Limb (tissue), 2 donors: ENCODE measurements around the gene KCNQ1.

Experiments used
- DNase-seq, 2 donors: peaks; one replicate each; pipeline ENCODE4 v3.0.0-alpha.2; 2016; ENCODE audit errors: extremely low spot score in 2 of 2

Gene KCNQ1, protein sequence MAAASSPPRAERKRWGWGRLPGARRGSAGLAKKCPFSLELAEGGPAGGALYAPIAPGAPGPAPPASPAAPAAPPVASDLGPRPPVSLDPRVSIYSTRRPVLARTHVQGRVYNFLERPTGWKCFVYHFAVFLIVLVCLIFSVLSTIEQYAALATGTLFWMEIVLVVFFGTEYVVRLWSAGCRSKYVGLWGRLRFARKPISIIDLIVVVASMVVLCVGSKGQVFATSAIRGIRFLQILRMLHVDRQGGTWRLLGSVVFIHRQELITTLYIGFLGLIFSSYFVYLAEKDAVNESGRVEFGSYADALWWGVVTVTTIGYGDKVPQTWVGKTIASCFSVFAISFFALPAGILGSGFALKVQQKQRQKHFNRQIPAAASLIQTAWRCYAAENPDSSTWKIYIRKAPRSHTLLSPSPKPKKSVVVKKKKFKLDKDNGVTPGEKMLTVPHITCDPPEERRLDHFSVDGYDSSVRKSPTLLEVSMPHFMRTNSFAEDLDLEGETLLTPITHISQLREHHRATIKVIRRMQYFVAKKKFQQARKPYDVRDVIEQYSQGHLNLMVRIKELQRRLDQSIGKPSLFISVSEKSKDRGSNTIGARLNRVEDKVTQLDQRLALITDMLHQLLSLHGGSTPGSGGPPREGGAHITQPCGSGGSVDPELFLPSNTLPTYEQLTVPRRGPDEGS

DNA sequence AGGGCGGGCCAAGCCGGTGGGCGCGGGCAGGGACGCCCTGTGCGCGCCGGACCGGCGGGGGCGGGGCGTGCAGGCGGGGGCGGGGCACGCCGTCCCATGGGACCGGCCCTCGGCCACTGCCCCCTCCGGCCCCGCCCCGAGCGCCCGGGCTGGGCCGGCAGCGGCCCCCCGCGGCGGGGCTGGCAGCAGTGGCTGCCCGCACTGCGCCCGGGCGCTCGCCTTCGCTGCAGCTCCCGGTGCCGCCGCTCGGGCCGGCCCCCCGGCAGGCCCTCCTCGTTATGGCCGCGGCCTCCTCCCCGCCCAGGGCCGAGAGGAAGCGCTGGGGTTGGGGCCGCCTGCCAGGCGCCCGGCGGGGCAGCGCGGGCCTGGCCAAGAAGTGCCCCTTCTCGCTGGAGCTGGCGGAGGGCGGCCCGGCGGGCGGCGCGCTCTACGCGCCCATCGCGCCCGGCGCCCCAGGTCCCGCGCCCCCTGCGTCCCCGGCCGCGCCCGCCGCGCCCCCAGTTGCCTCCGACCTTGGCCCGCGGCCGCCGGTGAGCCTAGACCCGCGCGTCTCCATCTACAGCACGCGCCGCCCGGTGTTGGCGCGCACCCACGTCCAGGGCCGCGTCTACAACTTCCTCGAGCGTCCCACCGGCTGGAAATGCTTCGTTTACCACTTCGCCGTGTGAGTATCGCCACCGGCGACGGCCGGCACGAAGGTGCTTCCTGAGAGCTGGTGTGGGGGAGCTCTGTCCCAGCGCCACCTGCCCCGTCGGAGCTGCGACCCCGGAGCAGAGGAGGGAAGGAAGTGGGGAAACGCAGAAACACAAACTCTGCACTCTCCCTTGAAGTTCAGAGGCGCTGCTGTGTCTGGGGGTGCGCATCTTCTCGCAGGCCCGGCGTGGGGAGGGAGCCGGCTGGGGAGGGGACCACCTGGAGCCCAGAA is at the start of gene KCNQ1:
KCNQ1 (plus strand) TSS at position 188 of the 925 bp plus-strand sequence; CDS start at position 279, 91 bp downstream.
- DNase-seq, result no peak

DNA sequence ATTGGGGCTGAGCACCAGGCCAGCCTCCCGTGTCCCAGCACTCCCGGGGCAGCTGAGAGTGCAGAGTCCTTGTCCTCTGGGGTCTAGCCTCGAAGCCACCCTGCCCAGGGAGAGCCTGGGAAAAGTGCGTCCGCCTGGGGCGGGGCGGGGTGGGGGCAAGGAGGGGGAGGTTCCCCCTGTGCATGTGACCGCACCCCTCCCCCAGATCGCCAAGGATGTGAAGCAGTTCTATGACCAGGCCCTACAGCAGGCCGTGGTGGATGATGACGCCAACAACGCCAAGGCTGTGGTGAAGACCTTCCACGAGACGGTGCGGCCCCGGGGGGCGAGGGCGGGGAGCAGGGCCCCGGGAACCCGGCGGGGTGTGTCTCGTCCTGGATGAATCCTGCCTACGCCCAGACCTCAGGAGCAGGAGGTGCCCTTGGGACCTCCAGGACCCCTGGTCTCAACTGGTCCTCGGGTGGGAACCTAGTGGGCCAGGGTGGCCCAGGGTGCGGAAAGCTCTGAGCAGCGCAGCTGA is 49.5 kb upstream of the KCNQ1 start:
- no peak for DNase-seq

DNA sequence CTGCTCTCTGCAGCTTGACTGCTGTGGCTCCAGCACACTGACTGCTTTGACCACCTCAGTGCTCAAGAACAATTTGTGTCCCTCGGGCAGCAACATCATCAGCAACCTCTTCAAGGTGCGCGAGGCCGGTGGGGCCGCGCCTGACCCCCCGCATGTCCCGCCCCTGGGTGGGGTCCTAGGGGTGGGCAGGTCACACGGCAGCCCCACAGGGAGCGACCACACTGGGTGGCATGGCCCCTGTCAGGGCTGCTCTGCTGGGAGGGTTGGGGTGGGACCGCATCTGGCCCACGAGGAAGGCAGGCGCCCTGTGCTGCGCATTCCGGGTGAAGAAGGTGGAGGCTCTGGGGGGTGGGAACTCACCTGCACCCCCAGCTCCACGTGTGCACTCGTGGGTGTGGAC is 49.0 kb upstream of the KCNQ1 start:
- DNase-seq, result no peak

DNA sequence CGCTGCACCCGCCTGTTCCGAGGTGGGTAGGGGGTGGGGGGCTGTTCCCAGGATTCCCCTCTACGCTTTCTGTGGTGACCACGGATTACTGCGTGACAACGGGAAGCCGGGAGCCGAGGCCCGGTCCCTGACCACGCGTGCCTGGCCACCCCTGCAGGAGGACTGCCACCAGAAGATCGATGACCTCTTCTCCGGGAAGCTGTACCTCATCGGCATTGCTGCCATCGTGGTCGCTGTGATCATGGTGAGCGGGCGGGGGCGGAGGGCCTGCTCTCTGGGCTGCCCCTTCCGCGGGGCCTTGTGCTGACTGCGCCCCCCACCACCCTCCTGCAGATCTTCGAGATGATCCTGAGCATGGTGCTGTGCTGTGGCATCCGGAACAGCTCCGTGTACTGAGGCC is 48.3 kb upstream of the KCNQ1 start:
- DNase-seq, result no peak

DNA sequence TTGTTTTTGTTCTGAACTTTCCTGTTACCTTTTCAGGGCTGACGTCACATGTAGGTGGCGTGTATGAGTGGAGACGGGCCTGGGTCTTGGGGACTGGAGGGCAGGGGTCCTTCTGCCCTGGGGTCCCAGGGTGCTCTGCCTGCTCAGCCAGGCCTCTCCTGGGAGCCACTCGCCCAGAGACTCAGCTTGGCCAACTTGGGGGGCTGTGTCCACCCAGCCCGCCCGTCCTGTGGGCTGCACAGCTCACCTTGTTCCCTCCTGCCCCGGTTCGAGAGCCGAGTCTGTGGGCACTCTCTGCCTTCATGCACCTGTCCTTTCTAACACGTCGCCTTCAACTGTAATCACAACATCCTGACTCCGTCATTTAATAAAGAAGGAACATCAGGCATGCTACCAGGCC is 47.8 kb upstream of the KCNQ1 start:
- no peak for DNase-seq

DNA sequence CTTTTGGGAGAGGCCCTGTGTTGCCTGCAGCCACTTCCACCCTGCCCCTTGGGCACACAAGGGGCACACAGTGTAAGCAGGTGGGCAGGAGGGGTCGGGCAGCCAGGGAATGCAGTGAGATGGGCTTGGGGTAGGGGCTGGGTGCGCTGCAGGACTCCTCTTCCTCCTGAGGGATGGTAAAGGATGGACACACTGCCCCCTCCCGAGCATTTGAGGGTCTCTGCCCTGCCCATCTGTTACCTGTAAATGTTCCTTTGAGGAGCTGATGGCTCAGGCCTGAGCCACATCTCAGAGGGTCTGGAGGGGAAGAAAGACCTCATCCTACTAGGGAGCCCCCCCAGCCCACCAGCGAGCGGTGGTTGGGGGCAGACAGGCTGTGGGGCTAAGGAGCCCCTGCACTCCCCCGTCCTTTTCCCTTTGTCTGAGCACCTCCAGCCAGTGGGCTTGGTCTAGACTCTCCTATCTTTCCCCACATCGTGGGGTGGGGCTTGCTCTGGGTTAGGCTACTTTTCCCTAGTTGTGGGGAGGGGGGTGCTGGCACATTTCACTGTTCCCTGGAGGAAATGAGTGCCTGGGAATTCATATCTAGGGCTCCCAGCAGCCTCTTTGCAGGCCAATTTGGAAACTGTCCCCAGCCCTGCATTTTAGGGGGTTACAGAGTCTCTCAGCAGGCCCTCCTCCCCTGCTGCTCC is 46.0 kb upstream of the KCNQ1 start:
- DNase-seq, result no peak

DNA sequence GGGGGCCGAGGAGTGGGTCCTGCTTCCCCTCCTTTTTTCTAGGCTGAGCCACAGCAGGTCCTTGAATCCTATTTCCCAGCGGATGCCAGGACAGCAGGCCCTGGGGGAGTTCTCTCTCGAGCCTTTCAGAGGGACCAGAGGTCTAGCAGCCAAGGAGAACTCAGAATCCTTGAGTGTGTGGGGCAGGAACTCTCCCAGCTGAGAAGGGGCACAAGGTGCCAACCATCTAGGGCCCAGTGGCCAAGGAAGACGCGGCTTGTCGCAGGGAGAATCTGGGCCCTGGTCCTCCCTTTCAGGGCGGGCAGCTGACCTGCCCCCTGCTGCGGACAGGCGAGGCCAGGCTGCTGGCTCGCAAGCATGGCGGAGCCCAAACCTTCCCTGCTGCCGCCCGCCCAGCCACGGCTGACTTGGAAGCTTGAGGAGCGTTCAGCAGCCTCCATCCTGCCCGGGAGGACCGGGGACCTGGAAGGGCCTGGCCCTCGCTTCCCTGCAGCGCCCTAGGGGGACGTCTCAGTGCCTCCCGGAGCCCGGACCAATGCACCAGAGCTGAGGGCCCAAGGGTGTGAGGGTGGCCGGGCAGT is 45.2 kb upstream of the KCNQ1 start:
- DNase-seq, result no peak

DNA sequence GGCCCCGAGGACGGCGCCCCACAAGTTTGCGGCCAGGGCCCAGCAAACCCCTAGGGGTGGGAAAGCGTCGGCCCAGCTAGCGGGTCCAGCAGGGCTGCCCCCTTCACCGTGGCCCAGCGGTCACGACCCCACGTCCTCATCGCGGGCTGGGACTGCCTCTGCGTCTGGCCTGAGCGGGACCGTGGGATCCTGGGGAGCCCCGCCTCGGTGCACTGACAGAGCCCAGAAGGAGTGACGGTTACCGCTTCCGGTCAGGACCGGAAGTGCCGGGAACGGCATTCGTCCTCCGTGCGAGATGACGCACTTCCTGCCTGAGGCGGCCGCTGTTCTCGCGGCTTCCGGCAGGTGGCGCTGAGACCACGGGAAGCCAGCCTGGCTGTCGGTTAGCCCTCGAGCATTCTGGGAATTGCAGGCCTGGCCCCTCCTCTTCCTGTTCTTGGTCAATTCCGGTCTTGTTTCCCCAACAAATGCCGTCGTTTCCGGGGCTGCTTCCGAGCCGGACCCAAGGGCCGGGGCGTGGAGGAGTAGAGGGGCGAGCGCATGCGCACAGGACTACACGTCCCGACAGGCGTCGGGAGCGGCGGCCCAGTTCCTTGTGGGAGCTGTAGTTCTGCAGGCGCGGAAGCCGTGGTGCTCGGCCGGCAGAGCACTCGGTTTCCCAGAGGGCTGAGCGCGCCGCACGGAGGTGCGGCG is 44.6 kb upstream of the KCNQ1 start, which contains the start of gene TSSC4:
TSSC4 (plus strand) TSS at position 682 of the 693 bp plus-strand sequence. CDS start 1,884 bp downstream, outside the sequence.
- peak; percentile 100 for DNase-seq

DNA sequence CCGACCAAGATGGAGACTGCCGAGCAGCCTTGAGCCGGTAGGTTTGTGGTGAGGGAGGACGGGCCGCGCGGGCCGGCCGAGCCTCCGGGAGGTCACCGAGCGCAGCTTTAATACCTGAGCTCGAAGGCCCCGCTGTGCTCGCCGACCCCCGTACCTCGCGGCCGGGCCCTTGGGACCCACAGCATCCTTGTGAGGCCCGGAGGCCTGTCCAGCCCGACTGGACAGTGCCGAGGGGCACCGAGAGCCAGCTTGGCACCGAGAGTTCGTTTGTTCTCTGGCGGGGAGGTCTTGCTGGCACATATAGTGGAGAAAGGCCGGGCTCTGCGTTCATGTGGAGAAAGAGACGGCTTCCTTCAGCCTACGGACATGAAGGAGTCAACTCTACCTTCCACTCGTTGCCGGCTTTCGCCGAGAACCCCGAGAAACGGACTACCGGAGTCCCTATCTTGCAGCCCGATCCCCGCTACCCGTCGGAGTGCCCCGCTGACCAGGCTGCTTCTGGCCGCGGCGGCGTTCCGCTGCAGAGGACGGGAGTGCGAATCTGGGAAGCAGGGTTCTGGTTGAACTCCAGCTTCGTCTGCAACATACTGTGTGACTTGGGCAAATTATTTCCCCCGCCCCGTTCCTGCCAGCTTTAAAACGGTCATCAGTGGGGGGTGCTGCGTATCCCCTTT is 43.9 kb upstream of the KCNQ1 start:
- DNase-seq, result no peak

DNA sequence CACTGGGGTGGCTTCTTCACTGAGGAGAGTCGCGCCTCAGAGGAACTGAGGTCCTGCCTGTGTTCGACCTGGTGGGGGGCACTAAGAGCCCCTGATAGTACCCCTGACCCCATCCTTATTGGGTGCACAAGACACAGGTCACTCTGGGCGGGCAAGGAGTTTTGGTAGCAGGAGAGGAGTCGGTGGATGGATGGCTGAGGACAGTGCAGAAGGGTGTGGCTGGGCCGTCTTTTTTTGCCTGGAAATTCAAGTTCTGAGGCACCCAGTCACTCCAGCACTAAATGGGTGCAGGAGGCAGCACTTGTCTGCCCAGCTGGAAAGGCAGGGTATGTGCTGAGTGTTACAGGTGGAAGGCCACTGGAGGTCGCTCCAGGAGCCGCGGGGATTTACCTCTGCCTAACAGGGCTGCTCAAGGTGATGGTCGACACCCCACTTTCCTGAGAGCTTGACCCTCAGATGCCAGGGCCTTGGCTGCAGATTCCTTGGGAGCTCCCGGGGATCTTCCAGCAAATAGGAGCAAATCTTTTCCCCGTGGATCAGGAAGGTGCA is 43.3 kb upstream of the KCNQ1 start:
- no peak for DNase-seq

DNA sequence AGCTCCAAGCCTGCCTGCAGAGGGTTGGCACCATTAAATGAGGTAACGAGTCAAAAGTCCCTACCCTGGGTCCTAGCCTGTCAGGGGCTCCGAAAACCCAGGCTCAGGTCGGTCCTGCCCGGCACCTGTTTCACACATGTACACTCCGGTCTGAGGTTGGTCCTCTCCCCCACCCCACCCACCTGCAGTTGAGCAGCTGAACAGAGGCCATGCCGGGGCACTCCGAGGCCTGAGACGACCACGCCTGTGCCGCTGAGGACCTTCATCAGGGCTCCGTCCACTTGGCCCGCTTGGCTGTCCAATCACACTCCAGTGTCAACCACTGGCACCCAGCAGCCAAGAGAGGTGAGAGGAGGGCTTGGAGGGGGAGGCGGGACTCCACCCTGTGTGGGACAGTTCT is 42.7 kb upstream of the KCNQ1 start:
- DNase-seq, result no peak

DNA sequence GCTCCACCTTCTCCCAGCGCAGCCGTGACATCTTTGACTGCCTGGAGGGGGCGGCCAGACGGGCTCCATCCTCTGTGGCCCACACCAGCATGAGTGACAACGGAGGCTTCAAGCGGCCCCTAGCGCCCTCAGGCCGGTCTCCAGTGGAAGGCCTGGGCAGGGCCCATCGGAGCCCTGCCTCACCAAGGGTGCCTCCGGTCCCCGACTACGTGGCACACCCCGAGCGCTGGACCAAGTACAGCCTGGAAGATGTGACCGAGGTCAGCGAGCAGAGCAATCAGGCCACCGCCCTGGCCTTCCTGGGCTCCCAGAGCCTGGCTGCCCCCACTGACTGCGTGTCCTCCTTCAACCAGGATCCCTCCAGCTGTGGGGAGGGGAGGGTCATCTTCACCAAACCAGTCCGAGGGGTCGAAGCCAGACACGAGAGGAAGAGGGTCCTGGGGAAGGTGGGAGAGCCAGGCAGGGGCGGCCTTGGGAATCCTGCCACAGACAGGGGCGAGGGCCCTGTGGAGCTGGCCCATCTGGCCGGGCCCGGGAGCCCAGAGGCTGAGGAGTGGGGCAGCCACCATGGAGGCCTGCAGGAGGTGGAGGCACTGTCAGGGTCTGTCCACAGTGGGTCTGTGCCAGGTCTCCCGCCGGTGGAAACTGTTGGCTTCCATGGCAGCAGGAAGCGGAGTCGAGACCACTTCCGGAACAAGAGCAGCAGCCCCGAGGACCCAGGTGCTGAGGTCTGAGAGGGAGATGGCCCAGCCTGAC is 41.7 kb upstream of the KCNQ1 start:
- DNase-seq, result no peak

DNA sequence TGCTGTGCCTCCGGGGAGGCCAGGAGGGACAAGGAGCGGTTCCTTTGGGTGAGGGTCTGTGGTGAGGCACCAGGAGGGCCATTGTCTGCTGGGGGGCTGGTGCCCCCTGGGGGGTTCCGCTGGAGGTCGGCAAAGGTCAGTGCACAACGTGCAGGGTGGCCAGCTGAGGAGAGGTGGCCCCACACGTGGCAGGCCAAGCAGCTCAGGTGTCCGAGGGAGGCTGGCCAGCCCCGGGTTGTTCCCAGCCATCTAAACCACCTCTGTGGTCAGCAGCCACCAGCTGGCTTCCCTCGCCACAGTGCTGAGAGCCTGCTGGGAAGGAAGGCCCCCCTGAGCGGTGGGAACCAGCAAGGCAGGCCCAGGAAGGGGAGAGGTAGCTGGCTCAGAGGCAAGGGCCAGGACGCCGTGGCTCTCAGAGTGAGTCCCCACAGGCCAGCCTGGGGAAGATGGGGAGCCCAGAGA is 40.0 kb upstream of the KCNQ1 start:
- no peak for DNase-seq

DNA sequence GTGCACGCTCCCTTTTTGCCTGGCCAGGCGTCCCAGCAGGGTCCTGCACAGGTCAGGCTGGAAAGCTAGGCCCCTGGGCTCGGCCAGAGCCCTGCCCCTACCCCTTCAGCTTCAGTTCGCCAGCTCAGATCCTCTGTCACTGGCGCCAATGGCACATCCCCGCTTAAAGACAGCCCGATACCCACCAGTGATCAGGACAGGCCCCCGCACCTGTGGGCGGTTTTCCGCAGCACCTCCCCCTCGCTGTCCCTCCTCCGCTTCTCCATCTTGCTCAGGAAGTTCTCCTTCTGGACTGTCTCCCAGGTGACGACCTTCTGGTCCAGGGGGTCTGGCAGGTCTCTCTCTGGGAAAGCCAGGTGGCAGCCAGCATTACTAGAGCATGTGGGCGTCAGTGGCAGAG is 38.4 kb upstream of the KCNQ1 start:
- no peak for DNase-seq

DNA sequence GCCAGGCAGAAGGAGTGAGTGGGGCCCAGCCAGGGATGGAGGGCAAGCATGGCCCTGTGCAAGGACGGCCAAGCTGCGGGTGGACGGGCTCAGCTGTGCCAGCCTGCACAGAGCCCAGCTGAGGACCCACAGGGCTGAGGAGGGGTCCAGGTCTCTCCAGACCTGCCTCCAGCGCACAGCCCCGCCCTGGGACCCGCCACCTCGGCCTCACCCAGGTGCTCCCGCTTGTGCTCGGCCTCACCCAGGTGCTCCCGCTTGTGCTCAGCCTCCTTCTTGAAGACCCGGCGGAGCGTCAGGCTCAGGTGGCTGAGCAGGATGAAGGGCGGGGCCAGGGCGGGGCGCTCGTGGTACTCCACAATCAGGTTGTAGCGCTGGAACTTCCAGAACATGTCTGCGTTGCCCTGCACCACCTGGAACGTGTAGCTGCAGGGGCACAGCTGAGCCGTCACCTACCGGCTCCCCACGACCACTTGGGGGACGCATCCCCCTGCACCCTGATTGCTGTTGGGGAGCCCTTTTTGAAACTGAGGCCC is 37.9 kb upstream of the KCNQ1 start:
- no peak for DNase-seq

DNA sequence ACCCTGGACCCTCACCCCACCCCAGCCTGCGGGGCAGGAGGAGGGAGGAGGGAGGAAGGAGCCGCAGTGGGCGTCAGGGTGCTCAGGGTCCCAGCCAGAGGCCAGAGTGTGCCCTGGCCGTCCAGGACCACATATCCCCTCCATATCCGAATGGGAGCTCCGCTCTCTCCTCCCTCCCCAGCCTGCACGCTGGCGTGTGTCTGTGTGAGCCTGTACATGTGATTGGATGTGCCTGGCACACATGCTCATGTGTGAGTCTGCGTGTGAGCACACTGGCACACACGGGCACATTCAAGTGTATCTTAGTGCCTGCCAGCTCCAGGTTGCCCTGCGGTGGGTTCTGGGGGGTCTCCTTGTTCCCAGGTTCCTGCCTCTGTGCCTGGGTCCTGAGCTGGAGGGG is 36.1 kb upstream of the KCNQ1 start:
- no peak for DNase-seq

DNA sequence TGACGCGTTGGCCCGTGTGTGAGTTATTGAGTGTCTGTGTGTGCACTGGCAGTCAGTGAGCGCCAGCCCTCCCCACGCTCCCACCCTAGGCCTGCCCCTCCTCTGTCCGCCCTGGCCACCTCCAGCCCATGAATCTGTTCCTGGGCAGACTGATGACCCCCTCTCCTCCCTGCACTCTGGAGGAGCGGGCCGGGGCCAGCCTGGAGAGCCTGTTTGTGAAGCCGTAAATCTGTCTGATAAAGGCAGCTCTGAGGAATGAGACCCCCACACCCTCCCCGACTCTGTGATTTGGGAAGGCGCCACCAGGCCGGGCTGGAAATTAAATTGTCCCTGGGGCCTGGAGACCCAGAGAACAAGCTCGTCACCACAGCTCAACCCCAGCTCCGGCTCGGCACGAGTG is 35.7 kb upstream of the KCNQ1 start:
- no peak for DNase-seq
